Tongue (tissue), 2 donors: ENCODE data around the gene SIGLEC10. TPM values are rescaled to one million over a fixed set of nuclear protein-coding genes. Genes with fewer than 3 reads are reported as not detected.
A peak's percentile ranks its signal among the peaks of the same experiment; 100 is the strongest.
"Not testable (repeated sequence)": the region's sequence is repeated elsewhere in the genome, so short reads cannot be mapped to it uniquely, and the experiment has no call there.

ENCODE experiments used
- DNase-seq: peaks from one replicate; pipeline ENCODE4 v3.0.0-alpha.2; 2015
- total RNA-seq: library from RNA; depleted of rRNA; stranded (reverse); fragments of >200 nt; gene quantifications from one replicate; pipeline ENCODE4 v1.2.3, GENCODE V29; 2014

The SIGLEC10 gene
- total RNA-seq, 1 donor from 2014 or later, result 2.1 TPM

DNA sequence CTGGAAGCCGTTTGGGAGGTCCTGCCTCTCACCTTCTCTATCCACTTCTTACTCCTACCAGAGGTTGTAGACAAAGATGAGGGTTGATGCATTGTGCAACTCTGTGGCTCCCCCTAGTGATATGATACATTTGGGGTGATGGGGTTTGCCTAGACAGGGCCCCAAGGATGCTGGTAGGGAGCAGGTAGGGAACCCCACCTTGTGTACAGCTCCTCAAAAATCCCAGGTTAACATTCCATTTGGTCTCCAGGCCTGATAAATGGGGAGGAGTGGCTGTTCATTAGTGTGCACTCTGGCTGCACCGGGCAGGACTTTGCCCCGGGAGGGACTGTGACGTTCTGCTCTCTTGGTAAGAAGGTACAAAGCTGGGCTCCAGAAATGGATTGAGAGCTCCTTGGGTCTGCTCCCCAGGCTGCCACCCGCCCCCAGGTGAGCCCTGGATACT lies 21.6 kb upstream of the SIGLEC10 start:
- DNase-seq, result no peak

DNA sequence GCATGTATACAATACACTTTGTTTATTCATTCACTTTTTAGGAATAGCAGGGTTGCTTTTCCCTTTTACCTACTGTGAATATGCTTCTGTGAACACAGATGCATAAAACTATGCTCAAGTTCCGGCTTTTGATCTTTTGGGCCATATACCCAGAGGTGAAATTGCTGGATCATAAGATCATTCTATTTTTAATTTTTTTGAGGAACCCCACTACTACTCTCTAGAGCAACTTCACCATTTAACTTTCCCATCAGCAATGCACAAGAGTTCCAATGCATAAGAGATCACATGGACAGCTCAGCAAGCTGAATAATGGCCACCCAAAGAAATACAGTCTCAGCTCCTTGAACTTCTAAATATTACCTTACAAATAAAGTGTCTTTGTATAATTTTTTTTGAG lies 17.0 kb upstream of the SIGLEC10 start:
- no peak for DNase-seq

DNA sequence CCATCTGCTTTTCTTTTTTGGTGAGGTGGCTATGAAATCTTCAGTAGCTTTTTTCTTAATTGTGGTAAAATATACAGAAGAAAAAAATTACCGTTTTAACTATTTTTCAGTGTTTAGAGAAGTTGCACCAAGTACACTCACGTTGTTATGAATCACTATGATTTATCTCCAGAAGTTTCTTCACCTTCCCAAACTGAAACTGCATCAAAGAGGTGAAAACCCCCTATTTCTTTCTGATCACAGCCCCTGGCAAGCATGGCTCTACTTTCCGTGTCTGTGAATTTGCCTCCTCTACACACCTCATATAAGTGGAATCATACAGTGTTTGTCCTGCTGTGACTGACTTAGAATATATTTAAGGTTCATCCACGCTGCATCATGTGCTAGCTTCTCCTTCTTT lies 15.6 kb upstream of the SIGLEC10 start:
- no peak for DNase-seq

DNA sequence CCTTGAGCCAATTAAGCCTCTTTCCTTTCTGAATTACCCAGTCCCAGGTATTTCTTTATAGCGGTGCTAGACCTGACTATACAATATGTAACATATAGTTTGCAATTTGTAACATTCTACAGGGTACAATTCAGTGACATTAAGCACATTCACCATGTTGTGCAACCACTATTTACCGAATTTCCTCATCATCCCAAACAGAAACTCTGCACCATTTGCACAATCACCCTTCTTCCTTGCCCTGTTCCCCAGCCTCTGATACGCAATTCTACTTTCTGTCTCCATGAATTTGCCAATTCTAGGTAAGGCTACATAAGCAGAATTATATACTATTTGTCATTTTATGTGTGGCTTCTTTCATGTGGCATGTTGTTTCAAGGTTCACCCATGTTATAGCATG lies 13.7 kb upstream of the SIGLEC10 start:
- DNase-seq, result no peak

DNA sequence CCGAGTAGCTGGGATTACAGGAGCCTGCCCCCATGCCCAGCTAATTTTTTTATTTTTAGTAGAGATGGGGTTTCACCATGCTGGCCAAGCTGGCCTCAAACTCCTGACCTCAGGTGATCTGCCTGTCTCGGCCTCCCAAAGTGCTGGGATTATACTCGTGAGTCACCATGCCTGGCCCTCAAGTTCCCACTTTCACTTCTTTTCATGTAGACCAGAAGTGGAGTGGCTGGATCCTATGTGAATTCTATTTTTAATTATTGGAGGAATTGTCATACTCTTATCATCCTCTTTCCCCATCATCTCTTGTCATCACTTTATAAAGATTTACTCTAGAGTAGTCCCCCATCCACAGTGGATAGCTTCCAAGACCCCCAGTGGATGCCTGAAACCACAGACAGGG lies 12.8 kb upstream of the SIGLEC10 start:
- DNase-seq, result no peak

DNA sequence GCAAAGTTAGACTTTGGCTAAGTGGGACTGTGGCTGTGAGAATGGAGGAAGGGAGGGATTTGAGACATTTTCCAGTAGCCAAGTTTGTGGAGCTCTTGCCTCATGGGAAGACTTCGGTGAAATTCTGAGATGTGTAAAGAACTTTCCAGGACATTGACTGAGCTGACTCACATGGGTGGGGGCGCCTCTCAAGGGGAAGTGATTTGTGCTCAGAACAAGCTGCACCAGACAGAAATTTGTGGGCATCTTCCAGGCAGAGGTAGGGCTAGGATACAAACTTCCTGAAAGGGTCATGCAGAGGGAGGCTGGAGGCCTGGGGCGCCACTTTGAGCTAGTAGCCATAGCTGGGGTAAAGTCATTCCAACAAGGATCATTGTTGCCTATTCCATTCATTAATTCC lies 9.8 kb upstream of the SIGLEC10 start:
- no peak for DNase-seq

DNA sequence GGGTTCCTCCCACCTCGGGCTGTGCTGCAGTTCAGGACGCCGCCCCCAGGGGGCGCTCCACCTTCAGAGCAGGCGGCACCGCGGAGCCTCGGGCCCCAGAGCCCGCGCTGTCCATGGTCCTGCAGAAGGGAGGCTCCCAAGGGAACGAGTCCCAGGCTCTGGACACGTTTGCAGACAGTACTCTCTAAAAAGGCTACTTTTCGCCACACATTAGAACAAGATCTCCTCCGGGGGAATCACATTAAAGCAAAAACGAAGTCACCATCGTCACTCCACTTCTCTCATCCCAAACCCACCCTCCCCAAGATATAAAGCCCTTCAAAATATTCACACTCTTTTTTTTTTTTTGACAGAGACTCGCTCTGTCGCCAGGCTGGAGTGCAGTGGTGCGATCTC lies 4.6 kb upstream of the SIGLEC10 start:
- peak; percentile 86 for DNase-seq

DNA sequence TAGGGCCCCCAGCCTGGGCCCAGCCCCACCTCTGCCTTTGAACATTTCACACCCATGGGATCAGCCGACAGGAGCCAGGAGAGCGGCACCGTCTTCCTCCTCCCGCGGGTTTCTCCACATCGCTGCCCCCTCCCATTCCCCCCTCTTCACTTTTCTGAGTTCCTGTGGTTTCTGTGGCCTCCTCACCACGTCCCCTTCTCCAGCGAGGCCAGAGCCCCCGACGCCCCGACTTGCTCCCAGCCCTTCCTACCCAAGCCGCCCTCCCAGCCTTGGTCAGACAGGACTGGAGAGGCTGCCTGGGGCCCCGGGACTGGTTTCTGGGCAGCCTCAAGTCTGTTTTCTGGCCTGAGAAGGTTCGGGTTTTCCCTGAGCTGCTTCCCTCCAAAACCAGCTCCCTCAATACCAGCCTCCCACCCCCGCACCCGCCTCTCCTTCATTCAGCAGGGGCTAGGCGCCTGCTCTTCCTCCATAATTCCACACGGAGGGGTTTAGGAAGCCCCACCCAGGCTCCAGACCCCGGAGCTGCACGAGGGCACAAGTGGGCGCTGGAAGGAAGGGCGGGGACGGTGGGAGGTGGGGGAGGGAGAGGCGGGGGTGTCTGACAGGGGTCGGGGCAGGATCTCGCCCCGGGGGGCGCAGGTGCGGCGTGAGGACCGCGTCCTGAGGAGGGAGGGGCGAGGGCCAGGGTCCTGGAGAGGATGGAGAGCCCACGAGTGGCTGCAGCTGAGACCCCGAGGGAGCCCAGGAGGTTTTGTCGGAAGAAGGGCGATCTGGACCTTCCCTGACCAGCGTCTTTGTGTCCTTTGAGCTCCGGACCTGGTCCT lies 4.0 kb upstream of the SIGLEC10 start:
- DNase-seq, result no peak

DNA sequence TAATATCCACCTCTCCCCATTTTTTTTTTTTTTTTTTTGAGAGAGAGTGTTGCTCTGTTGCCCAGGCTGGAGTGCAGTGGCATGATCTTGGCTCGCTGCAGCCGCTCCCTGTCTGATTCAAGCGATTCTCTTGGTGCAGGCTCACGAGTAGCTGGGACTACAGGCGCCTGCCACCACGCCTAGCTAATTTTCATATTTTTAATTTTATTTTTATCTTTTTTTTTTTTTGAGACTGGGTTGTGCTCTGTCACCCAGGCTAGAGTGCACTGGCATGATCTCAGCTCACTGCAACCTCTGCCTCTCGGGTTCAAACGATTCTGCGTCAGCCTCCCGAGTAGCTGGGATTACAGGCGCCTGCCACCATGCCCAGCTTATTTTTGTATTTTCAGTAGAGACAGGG lies 3.1 kb upstream of the SIGLEC10 start:
- not testable (repeated sequence) for DNase-seq

DNA sequence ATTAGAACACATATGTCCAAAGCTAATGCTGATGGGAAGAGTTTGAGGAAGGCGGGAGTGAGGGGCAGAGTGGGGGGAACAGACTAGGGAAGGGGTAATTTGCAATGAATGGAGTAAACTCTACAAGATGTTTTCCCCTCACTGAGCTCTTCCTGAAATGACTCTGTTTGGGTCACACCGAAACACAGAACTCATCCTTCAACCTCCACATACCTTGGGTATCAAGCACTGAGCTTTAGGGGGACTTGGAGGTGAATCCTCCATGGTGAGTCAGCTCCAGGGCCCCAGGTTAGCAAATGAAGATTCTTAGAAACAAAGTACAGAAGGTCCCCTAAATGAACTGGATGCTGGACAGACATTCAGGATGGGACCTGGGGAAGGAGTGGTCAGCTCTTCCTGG lies 1.3 kb upstream of the SIGLEC10 start:
- no peak for DNase-seq

DNA sequence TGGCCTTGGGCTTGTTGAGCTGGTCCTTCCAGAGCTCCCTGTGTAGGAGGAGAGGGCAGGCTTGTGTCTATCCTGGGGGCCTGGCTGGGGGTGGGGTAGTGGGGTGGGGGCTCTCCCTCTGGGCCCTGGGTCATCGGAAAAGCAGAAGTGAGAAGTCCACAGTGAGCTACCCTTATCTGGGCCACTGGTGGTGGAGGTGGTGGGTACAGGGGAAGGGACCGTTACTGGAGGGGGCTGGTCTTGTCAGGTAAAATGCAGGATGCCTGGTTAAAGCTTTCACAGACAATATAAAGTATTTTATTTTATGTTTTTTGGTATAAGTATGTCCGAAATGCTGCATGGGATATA lies 342 bp upstream of the SIGLEC10 start:
- no peak for DNase-seq

DNA sequence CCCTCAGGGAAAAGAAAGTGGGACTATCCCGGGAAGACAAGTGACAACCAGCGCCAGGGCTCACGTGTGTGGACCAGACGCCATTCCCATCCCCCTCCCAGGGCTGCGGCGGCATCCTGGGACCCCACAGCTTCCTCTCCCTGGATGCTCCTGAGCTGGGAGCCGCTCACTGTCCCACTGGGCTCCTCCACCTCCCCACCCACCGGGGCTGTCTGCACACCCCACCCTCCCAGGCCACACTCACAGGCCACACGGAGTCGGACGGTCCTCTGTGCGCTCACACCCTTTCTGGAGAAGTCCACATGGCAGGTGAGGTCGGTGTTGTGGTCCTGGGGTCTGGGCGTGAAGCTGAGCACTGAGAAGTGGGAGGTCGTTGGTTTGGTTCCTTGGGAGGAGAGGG lies 1.0 kb downstream of the SIGLEC10 start:
- not testable (repeated sequence) for DNase-seq

DNA sequence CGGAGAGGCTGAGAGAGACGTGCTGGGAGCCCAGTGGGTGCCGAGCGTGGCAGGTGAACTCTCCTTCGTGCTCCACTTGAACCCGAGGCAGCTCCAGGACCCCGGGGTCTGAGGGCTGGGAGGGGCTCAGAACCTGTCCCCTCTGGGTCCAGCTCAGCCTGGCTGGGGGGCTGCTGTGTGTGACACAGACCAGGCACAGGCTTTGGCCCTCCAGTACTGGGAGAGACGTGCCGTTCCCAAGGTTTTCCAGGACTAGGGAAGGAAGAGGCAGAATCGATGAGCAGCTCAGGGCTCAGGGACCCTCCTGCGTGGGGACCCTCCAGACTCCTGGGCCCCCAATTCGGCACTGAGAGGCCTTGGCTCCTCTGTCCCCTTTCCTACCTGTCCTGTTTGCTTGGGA lies 2.3 kb downstream of the SIGLEC10 start:
- DNase-seq, result no peak

DNA sequence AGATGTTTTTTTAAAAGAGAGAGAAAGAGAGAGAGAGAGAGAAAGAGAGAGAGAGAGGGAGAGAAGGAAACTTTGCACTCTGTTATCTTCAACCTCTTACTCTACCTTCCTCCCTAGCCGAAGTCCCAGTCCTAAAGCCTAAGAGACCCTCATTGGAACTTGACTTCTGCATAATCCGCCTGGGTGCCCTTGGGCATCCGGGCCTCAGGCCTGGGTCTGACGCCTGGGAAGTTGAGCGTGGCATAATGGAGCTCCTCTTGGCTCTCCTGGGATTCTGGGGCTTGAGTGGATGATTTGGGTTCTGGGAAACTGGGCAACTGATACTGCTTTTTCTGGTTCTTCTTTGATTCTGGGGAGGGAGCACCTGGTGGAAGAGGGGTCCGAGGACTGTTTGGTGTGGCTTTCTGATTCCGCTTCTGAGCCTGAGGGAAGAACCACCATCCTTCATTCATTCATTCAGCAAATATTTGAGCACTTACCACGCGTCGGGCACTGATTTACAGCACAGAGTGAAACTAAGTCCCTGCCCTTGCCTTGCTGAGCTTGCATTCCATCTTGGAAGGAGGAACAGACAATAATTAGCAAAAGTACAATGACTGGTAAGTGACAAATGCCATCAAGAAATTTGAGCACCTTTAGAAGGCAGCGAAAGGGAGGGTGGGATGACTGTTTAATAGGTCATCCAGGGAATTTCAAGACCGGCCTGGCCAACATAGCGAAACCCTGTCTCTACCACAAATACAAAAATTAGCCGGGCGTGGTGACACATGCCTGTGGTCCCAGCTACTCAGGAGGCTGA lies 6.3 kb downstream of the SIGLEC10 start:
- no peak for DNase-seq

DNA sequence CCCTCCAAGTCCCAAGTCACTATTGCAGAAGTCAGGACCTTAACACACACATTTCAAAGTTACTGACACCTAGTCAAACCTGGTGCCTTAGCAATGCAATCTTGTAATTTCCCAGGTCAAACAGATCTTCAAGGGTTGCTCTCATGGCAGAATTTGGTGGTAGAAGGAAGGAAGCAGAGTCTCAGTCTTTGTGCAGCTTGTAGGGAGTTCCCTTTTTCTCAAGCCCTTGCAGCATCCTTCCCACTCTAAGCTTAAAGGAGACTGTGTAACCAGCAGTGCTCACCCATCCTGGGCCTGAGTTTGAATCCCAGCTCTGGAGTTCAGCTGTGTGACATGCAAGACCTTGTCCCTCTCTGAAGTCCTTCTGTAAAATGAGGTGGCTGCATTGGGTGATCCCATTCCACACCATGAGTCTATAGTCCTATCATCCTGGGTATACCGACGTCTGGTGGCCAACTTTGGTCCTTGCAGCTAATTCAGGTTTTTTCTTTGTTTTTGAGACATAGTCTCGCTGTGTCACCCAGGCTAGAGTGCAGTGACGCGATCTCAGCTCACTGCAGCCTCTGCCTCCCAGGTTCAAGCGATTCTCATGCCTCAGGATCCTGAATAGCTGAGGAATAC lies 9.8 kb downstream of the SIGLEC10 start:
- DNase-seq, result no peak

DNA sequence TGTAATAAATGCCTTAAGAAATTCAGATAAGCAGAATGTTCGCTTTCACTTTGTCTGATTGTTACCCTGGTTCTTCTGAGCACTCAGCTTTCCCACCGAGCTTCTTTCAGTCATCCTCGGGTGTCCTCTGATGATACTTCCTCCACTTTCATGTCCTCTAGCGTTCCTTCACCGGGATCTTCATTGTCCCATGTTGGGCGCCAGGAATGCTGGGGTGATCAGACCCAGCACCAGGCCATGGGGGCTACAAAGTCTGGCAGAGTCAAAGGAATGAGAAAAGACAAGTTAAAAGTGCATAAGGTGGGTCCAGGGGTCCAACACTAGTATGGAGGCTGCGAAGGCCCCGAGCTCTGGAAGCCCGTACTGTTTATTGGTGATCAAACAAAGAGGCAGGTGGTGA lies 15.3 kb downstream of the SIGLEC10 start:
- DNase-seq, result no peak

DNA sequence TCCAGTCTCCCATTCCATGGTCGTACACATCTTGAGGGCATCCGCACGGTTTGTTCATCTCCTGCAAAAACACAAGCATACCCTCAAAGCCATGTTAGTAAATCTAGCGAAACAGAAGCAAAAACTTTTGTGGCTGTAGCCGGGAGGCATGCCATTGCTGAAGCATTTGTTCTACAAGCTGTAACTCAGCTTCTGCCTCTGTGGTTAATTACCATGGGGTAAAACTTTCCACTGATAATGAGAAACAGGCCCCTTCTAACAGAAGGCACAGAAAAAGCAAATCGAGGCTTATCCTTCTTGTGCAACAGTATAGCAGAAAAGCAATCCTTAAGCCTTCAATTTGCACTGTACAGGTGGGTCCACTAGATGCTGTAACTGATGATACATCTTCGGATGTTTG lies 17.5 kb downstream of the SIGLEC10 start:
- not testable (repeated sequence) for DNase-seq

DNA sequence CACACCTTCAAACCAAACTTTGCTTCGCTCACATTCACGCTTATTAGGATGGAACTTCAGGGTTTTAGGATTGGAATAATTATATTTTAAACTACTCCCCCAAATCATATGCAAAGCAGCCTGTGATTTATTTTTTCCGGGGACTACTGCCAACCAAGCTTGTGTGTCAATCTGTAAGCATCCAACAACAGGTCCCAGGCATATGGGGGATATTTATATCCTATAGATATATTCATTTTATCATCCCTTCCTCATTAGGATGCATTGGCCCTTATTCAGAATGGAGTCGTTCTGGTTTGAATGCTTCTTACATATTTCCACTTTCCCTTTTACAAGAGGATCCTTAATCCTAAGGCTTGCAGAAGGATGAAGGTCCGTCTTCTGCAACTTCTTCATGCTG lies 18.2 kb downstream of the SIGLEC10 start:
- no peak for DNase-seq

DNA sequence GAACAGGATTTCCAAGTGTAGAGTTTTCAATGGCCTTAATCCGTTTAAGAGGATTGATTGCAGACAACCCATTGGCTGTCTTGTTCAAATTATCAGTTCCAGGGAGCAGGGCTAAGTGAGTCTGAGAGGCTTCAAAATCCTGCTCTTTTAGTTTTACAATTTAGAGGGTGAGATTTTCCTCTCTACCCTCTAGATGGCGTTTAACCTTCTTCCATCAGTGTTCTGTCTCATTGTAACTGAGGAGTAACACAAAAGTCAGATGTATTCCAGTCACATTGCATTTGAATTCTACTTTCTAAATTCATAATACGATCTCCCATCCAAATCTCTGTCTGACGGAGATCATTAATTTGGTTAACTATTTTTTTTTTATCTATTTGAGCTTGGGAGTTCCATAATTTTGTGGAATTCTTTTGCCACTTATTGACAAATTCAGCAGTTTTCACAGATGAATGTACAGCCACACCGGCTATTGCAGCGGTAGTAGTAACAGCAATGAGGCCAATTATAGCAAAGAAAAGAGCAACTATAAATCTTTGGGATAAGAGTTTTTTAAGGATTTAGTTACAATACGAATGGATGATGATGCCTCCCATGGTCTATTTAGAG lies 19.2 kb downstream of the SIGLEC10 start:
- peak; percentile 27 for DNase-seq

DNA sequence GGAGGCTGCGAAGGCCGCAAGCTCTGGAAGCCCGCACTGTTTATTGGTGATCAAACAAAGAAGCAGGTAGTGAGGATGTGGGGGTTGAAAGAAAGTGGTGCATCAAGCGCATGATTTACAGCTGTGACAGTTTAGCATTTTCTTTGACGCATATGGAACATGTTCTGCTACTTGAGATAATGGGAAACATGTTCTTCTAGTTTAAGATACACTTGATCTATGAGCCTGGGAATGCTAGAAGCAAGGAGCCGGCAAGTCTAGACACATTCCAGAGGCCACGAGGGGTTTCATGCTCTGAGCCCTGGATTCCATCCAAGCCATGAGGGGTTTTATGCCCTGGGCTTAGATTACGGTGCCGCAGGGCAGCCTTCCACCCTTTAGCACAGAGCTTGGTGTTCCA lies 20.0 kb downstream of the SIGLEC10 start:
- DNase-seq, result not testable (repeated sequence)

DNA sequence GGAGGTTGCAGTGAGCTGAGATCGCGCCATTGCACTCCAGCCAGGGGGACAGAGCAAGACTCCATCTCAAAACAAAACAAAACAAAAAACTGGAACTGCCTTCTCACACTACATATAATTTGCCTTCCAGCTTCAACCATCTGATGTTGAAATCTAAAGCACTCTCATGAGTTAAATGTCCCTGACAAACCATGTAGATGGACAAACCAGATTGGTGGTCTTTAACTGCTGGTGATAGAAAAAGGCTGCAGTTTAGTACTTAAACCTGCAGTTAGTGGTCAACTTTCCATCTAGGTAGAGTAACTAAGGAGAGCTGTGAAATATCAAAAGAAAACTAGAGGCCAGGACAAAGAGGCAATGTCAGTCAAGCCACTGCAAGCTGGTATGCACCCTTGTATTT lies 21.3 kb downstream of the SIGLEC10 start:
- DNase-seq, result no peak

DNA sequence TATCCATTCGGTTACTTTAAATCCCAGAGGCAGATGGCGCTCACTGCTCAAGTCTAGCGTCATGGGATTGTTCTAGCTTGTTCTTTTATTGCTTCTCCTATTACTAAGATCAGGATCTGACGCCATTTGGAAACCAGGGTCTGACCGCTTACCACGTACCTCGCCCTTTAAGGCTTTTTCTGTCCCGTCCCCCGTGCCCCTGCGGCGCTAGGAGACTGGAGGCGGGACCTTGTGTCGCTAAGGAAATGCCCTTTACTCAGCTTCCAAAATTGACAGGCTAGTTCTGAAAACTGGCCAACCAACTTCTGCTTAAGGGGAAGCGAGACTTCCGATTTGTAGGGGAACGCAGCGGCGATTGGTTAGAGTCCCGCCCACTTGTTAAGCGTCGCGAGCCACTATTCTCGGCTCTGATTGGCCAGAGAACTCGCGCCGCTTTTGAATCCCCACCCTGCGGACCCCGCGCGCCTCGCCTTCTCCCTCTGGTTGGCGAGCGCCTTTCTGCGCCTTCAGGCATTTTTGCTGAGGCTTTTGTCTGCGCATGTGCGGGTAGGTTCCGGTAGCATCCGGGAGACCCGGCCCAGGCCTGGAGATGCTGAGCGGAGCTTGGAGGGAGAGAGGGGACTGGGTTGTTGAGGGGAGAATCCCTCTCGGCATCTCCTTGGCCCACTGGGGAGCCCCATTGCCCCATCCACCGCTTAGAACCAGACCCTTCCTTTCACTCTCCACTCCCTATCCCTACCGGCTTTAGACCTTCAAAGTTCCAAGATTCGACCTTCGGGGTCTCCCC lies 23.2 kb downstream of the SIGLEC10 start:
- DNase-seq, result peak; percentile 99
